Fibroblast of lung (primary cell): ENCODE results near the gene KLC4. TPM values are rescaled to one million over a fixed set of nuclear protein-coding genes. Genes with fewer than 3 reads are reported as not detected.

Source experiments
- DNase-seq, 2 donors: peaks; one replicate each; pipeline versions ENCODE4 v3.0.0 to v3.0.0-alpha.2; 2010; ENCODE audit warnings: low read depth in 2 of 2
- H2AFZ ChIP-seq: 2 replicates; pipeline ENCODE4 v1.5.1; 2012; ENCODE audit warnings: low read length, control low read depth, inconsistent platforms
- H3K27ac ChIP-seq: 2 replicates; pipeline ENCODE4 v1.5.1; 2011; ENCODE audit warnings: low read length, control low read depth; ENCODE audit not compliant: insufficient read depth
- H3K27me3 ChIP-seq: 2 replicates; pipeline ENCODE4 v1.5.1; 2011; ENCODE audit warnings: mild to moderate bottlenecking, low read length; ENCODE audit not compliant: control insufficient read depth, insufficient read depth
- H3K36me3 ChIP-seq: 2 replicates; pipeline ENCODE4 v1.5.1; 2011; ENCODE audit warnings: low read length; ENCODE audit not compliant: control insufficient read depth, insufficient read depth
- H3K4me1 ChIP-seq: 2 replicates; pipeline ENCODE4 v1.5.1; 2011; ENCODE audit warnings: low read length; ENCODE audit not compliant: control insufficient read depth, insufficient read depth; ENCODE audit errors: extremely low read depth
- H3K4me2 ChIP-seq: 2 replicates; pipeline ENCODE4 v1.5.1; 2011; ENCODE audit warnings: low read length, control low read depth; ENCODE audit not compliant: insufficient read depth; ENCODE audit errors: extremely low read depth
- H3K4me3 ChIP-seq, 4 experiments: fragments of 200-600 bp in 1 of 4; sonication (generic) in 1 of 4; replicated peaks in 1 of 4; 2 replicates each; pipeline ENCODE4 v1.5.1; 2011 to 2016; ENCODE audit warnings: low read length in 4 of 4, low read depth in 3 of 4, mild to moderate bottlenecking in 3 of 4, control low read depth in 2 of 4, inconsistent platforms in 1 of 4, mixed read lengths in 1 of 4; ENCODE audit not compliant: insufficient read depth in 1 of 4; ENCODE audit errors: control extremely low read depth in 1 of 4
- H3K79me2 ChIP-seq: 2 replicates; pipeline ENCODE4 v1.5.1; 2012; ENCODE audit warnings: mild to moderate bottlenecking, low read length, inconsistent platforms; ENCODE audit not compliant: control insufficient read depth, insufficient read depth
- H3K9ac ChIP-seq: 2 replicates; pipeline ENCODE4 v1.5.1; 2011; ENCODE audit warnings: mild to moderate bottlenecking, low read length, control low read depth; ENCODE audit not compliant: insufficient read depth
- H3K9me3 ChIP-seq: 2 replicates; pipeline ENCODE4 v1.5.1; 2012; ENCODE audit warnings: low read depth, low read length; ENCODE audit not compliant: control insufficient read depth, insufficient read depth
- H4K20me1 ChIP-seq: 2 replicates; pipeline ENCODE4 v1.5.1; 2011; ENCODE audit warnings: low read length; ENCODE audit not compliant: control insufficient read depth, insufficient read depth; ENCODE audit errors: extremely low read depth
- EZH2 ChIP-seq: IDR thresholded peaks from 2 replicates; pipeline ENCODE4 v1.5.1; 2012; ENCODE audit warnings: low read length, control low read depth, mild to moderate bottlenecking; ENCODE audit errors: missing control alignments
- polyA plus RNA-seq, 2 donors: library from polyadenylated mRNA; depleted of rRNA in 1 of 2; stranded (reverse) in 1 of 2; unstranded in 1 of 2; fragments of >200 nt; gene quantifications; 2 replicates each; pipeline ENCODE4 v1.2.1, GENCODE V29; 2011 to 2012; ENCODE audit warnings: missing spikeins in 1 of 2
- total RNA-seq: library from RNA; depleted of rRNA; stranded (reverse); fragments of >200 nt; gene quantifications from 2 replicates; pipeline ENCODE4 v1.2.1, GENCODE V29; 2014
- TF ChIP-seq, protein P1 (sequence below), 2 donors: IDR thresholded peaks in 1 of 2; conservative IDR thresholded peaks in 1 of 2; 1 replicate in 1 of 2; 2 replicates in 1 of 2; pipeline ENCODE4 v1.5.1; 2011 to 2012; ENCODE audit warnings: low read length in 2 of 2, control low read depth in 1 of 2, inconsistent platforms in 1 of 2, low read depth in 1 of 2, mild to moderate bottlenecking in 1 of 2

The KLC4 gene
- total and polyA plus RNA-seq, 2 donors (not counting 1 experiment from before 2014, with no cell fraction given): 7.2 to 22.5 TPM

- Histone ChIP-seq H4K20me1 (no peaks in the 10 kb centered on the region), H3K27ac (no peak overlapping the region), H3K36me3 (peaks cover 12% of the 10 kb centered on the region), H3K9me3 (no peaks in the 10 kb centered on the region), H3K27me3 (no peaks in the 10 kb centered on the region), H3K9ac (no peak overlapping the region), H3K79me2 (no peaks in the 10 kb centered on the region), H3K4me3 (no peak overlapping the region), H2AFZ (no peak overlapping the region), H3K4me1 (no peaks in the 10 kb centered on the region), H3K4me2 (no peak overlapping the region)
- no peak for TF ChIP-seq EZH2
- TF ChIP-seq, protein P1, sequence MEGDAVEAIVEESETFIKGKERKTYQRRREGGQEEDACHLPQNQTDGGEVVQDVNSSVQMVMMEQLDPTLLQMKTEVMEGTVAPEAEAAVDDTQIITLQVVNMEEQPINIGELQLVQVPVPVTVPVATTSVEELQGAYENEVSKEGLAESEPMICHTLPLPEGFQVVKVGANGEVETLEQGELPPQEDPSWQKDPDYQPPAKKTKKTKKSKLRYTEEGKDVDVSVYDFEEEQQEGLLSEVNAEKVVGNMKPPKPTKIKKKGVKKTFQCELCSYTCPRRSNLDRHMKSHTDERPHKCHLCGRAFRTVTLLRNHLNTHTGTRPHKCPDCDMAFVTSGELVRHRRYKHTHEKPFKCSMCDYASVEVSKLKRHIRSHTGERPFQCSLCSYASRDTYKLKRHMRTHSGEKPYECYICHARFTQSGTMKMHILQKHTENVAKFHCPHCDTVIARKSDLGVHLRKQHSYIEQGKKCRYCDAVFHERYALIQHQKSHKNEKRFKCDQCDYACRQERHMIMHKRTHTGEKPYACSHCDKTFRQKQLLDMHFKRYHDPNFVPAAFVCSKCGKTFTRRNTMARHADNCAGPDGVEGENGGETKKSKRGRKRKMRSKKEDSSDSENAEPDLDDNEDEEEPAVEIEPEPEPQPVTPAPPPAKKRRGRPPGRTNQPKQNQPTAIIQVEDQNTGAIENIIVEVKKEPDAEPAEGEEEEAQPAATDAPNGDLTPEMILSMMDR (conservative IDR thresholded peaks at IDR 0.05 in 1 of 2, IDR thresholded peaks at IDR 0.05 in 1 of 2; ENCODE audit: low read depth in 1 of 2, low read length in 2 of 2): no peak
- DNase-seq: no peak
Measured at GRCh38 chr6:43032326-43032725, 27.1 kb upstream of the KLC4 start.

DNA sequence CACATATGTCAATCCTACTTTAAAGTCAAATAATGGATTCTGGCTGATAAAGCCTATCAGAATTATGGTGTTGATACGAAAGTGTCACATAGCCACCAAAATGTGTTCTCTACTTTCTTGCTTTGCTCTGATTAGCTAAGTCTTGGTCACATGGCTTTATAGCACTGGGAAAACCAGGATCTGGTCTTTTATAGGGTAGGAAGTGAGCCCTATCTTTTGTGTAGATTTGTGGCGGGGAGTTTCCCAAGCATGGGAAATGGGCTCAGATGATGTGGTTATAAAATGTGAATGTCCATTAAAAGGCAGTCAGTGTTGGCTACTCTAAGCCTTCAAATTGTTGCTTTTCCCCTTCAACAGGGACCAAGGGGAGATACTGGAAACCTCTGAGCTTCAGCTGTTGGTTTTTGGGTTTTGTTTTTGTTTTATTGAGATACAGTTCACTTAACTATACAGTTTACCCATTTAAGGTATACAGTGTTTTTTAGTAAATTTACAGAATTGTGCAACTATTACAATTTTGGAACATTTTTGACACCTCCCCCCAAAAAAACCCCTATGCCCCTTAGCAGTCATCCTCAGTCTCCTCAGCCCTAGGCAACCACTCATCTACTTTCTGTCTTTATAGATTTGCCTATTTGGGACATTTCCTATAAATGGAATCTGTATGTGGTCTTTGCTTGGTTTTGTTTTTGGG, 25.8 kb upstream of the KLC4 start:
- Histone ChIP-seq H3K4me1 (no peaks in the 10 kb centered on the region), H3K27ac (no peak overlapping the region), H2AFZ (no peak overlapping the region), H3K27me3 (no peaks in the 10 kb centered on the region), H4K20me1 (no peaks in the 10 kb centered on the region), H3K4me2 (no peak overlapping the region), H3K9ac (no peak overlapping the region), H3K36me3 (peaks cover 18% of the 10 kb centered on the region), H3K79me2 (no peaks in the 10 kb centered on the region), H3K9me3 (no peaks in the 10 kb centered on the region), H3K4me3 (no peak overlapping the region)
- TF ChIP-seq, protein P1 (conservative IDR thresholded peaks at IDR 0.05 in 1 of 2, IDR thresholded peaks at IDR 0.05 in 1 of 2; ENCODE audit: low read depth in 1 of 2, low read length in 2 of 2): no peak
- TF ChIP-seq EZH2: no peak
- no peak for DNase-seq

- no peaks in the 10 kb centered on the region for H3K9me3 ChIP-seq
- H3K27ac ChIP-seq: no peak overlapping the region
- no peaks in the 10 kb centered on the region for H3K4me1 ChIP-seq
- no peak overlapping the region for H3K9ac ChIP-seq
- DNase-seq: no peak
- H3K27me3 ChIP-seq: no peaks in the 10 kb centered on the region
- H4K20me1 ChIP-seq: no peaks in the 10 kb centered on the region
- H2AFZ ChIP-seq: no peak overlapping the region
- TF ChIP-seq, protein P1 (conservative IDR thresholded peaks at IDR 0.05 in 1 of 2, IDR thresholded peaks at IDR 0.05 in 1 of 2; ENCODE audit: low read depth in 1 of 2, low read length in 2 of 2): no peak
- no peak for TF ChIP-seq EZH2
- H3K4me3 ChIP-seq: no peak overlapping the region
- H3K4me2 ChIP-seq: no peak overlapping the region
- H3K79me2 ChIP-seq: no peaks in the 10 kb centered on the region
- peaks cover 20% of the 10 kb centered on the region for H3K36me3 ChIP-seq
Measured at GRCh38 chr6:43034190-43034525, 25.3 kb upstream of the KLC4 start.
